IMR-90 (cell line): ENCODE data around the gene ARPP21. TPM values are rescaled to one million over a fixed set of nuclear protein-coding genes. Genes with fewer than 3 reads are reported as not detected.

Experiments used
- ATAC-seq: fragments of 200-7000 bp; cut with Tn5 transposase; 2 replicates; pipeline ENCODE4 v1.9.1; 2020; ENCODE audit warnings: low read depth, mild to moderate bottlenecking, moderate library complexity
- BruUV-seq: library from RNA; stranded (reverse); fragments of 400-500 nt; replicated peaks from 2 replicates; lab custom pipeline; 2021; lab: Mats Ljungman, UMichigan
- CTCF ChIA-PET: fragments of 300-600 bp; formaldehyde crosslinking; extraction: SDS; loops from one replicate; lab custom pipeline; 2021; ENCODE audit warnings: antibody characterized with exemption; lab: Yijun Ruan, JAX
- POLR2A ChIA-PET: fragments of 300-600 bp; sonication (Branson Sonifier 250); formaldehyde crosslinking; loops from one replicate; lab custom pipeline; 2022; ENCODE audit warnings: antibody characterized with exemption; ENCODE audit not compliant: unreplicated experiment; lab: Charles Lee
- DNase-seq: peaks from one replicate; pipeline ENCODE4 v3.0.0; 2013
- H2AFZ ChIP-seq: replicated peaks from 2 replicates; pipeline ENCODE3; 2013; ENCODE audit warnings: low read length, mild to moderate bottlenecking; ENCODE audit not compliant: poor library complexity
- H2AK5ac ChIP-seq: 2 replicates; pipeline ENCODE4 v1.6.1; 2013; ENCODE audit warnings: low read depth, low read length, inconsistent platforms
- H2AK9ac ChIP-seq: replicated peaks from 2 replicates; pipeline ENCODE3; 2013; ENCODE audit warnings: mild to moderate bottlenecking, low read depth, low read length, moderate library complexity; ENCODE audit not compliant: poor library complexity
- H2BK120ac ChIP-seq: 2 replicates; pipeline ENCODE4 v1.6.1; 2013; ENCODE audit warnings: low read depth, low read length, inconsistent platforms
- H2BK15ac ChIP-seq: 3 replicates; pipeline ENCODE4 v1.6.1; 2013; ENCODE audit warnings: low read depth, low read length, inconsistent platforms
- H2BK20ac ChIP-seq: 2 replicates; pipeline ENCODE4 v1.6.1; 2013; ENCODE audit warnings: low read depth, mild to moderate bottlenecking, inconsistent platforms, low read length, moderate library complexity
- H2BK5ac ChIP-seq: 2 replicates; pipeline ENCODE4 v1.6.1; 2013; ENCODE audit warnings: mild to moderate bottlenecking, low read depth, low read length, inconsistent platforms; ENCODE audit not compliant: poor library complexity, severe bottlenecking
- H3K14ac ChIP-seq: replicated peaks from 2 replicates; pipeline ENCODE4 v1.6.1; 2013; ENCODE audit warnings: low read depth, low read length, inconsistent platforms
- H3K18ac ChIP-seq: 2 replicates; pipeline ENCODE4 v1.6.1; 2013; ENCODE audit warnings: low read depth, low read length, control low read depth
- H3K23ac ChIP-seq: 2 replicates; pipeline ENCODE4 v1.6.1; 2013; ENCODE audit warnings: low read depth, low read length, inconsistent platforms
- H3K27ac ChIP-seq: 2 replicates; pipeline ENCODE4 v1.5.1; 2013; ENCODE audit warnings: mild to moderate bottlenecking, control low read depth, low read length; ENCODE audit not compliant: insufficient read depth
- H3K27me3 ChIP-seq: 2 replicates; pipeline ENCODE4 v1.6.1; 2013; ENCODE audit warnings: low read length; ENCODE audit not compliant: control insufficient read depth, insufficient read depth
- H3K36me3 ChIP-seq: 2 replicates; pipeline ENCODE4 v1.6.1; 2013; ENCODE audit warnings: low read length, mixed read lengths; ENCODE audit not compliant: control insufficient read depth, insufficient read depth
- H3K4ac ChIP-seq: 2 replicates; pipeline ENCODE4 v1.6.1; 2013; ENCODE audit warnings: low read depth, low read length, inconsistent platforms
- H3K4me1 ChIP-seq: 2 replicates; pipeline ENCODE4 v1.6.1; 2013; ENCODE audit warnings: low read length, mixed read lengths; ENCODE audit not compliant: control insufficient read depth, insufficient read depth
- H3K4me2 ChIP-seq: 2 replicates; pipeline ENCODE4 v1.6.1; 2013; ENCODE audit warnings: low read depth, mild to moderate bottlenecking, control low read depth, low read length, moderate library complexity
- H3K4me3 ChIP-seq: 2 replicates; pipeline ENCODE4 v1.5.1; 2013; ENCODE audit warnings: low read depth, mild to moderate bottlenecking, control low read depth, low read length, moderate library complexity; ENCODE audit not compliant: insufficient read depth
- H3K56ac ChIP-seq: 2 replicates; pipeline ENCODE4 v1.6.1; 2013; ENCODE audit warnings: low read length, inconsistent platforms; ENCODE audit not compliant: insufficient read depth; ENCODE audit errors: extremely low read depth
- H3K79me1 ChIP-seq, 2 experiments: 2 replicates each; pipeline ENCODE4 v1.6.1; 2013; ENCODE audit warnings: low read length in 2 of 2, inconsistent platforms in 1 of 2, low read depth in 1 of 2
- H3K9ac ChIP-seq: 2 replicates; pipeline ENCODE4 v1.6.1; 2013; ENCODE audit warnings: low read depth, low read length, control low read depth
- H3K9me1 ChIP-seq: 2 replicates; pipeline ENCODE4 v1.6.1; 2013; ENCODE audit warnings: low read length, inconsistent platforms; ENCODE audit not compliant: insufficient read depth
- H3K9me3 ChIP-seq: 2 replicates; pipeline ENCODE4 v1.6.1; 2013; ENCODE audit warnings: low read length; ENCODE audit not compliant: control insufficient read depth, insufficient read depth
- H4K20me1 ChIP-seq: 2 replicates; pipeline ENCODE4 v1.6.1; 2013; ENCODE audit warnings: low read length, inconsistent platforms; ENCODE audit not compliant: insufficient read depth
- H4K5ac ChIP-seq: 2 replicates; pipeline ENCODE4 v1.6.1; 2013; ENCODE audit warnings: mild to moderate bottlenecking, low read depth, low read length, control low read depth
- H4K8ac ChIP-seq, 2 experiments: 2 replicates each; pipeline ENCODE4 v1.6.1; 2013; ENCODE audit warnings: low read depth in 2 of 2, low read length in 2 of 2, control low read depth in 1 of 2, inconsistent platforms in 1 of 2
- H4K91ac ChIP-seq: 2 replicates; pipeline ENCODE4 v1.6.1; 2013; ENCODE audit warnings: low read depth, low read length, inconsistent platforms; ENCODE audit not compliant: insufficient read depth
- CEBPB ChIP-seq: IDR thresholded peaks from 2 replicates; pipeline ENCODE4 v1.6.1; 2012; ENCODE audit warnings: low read depth, low read length, improper control_type of control experiment
- MAZ ChIP-seq: IDR thresholded peaks from 2 replicates; pipeline ENCODE4 v1.6.1; 2012; ENCODE audit warnings: low read depth, mild to moderate bottlenecking, low read length, improper control_type of control experiment, moderate library complexity, borderline replicate concordance
- MXI1 ChIP-seq: IDR thresholded peaks from 2 replicates; pipeline ENCODE4 v1.6.1; 2012; ENCODE audit warnings: low read depth, mild to moderate bottlenecking, low read length, moderate library complexity, borderline replicate concordance
- NFE2L2 ChIP-seq: fragments of 150-350 bp; IDR thresholded peaks from 2 replicates; pipeline ENCODE4 v1.6.1; 2016; ENCODE audit warnings: low read depth, mild to moderate bottlenecking, low read length
- RAD21 ChIP-seq: IDR thresholded peaks from 2 replicates; pipeline ENCODE4 v1.6.1; 2012; ENCODE audit warnings: low read length, improper control_type of control experiment
- RCOR1 ChIP-seq: IDR thresholded peaks from 2 replicates; pipeline ENCODE4 v1.6.1; 2012; ENCODE audit warnings: mild to moderate bottlenecking, low read length, improper control_type of control experiment; ENCODE audit not compliant: insufficient replicate concordance
- SMC3 ChIP-seq: fragments of 150-350 bp; IDR thresholded peaks from 2 replicates; pipeline ENCODE4 v1.6.1; 2016; ENCODE audit warnings: low read depth, mild to moderate bottlenecking, antibody characterized with exemption, low read length, moderate library complexity
- USF2 ChIP-seq: fragments of 150-350 bp; IDR thresholded peaks from 2 replicates; pipeline ENCODE4 v1.6.1; 2017; ENCODE audit warnings: mild to moderate bottlenecking, antibody characterized with exemption, low read length, low read depth
- WGBS, 2 experiments: methylation state at CpG; one replicate each; pipeline versions ENCODE4 v1.1.5 to v1.1.7; 2013; ENCODE audit warnings: missing lambda C conversion rate in 2 of 2; ENCODE audit not compliant: insufficient read length in 1 of 2; ENCODE audit errors: extremely low coverage in 2 of 2; 5-methylcytosine and 5-hydroxymethylcytosine counted together
- dilution Hi-C: fragments of 300-500 bp; cut with HindIII; formaldehyde crosslinking; loops from one replicate; pipeline ENCODE4 v1.14.3; 2018; ENCODE audit warnings: low sequenced_read_pairs; ENCODE audit not compliant: unreplicated experiment
- in situ Hi-C: fragments of 300-500 bp; cut with MboI; formaldehyde crosslinking; loops from 3 replicates; pipeline ENCODE4 v1.14.3; 2019; ENCODE audit warnings: low sequenced_read_pairs, inconsistent platforms, mixed read lengths
- intact Hi-C: fragments of 100-400 bp; cut with micrococcal nuclease; formaldehyde crosslinking; loops from 2 replicates; pipeline ENCODE4 v1.10.0; 2022
- polyA plus RNA-seq, 3 experiments: library from polyadenylated mRNA; depleted of rRNA; stranded (reverse); fragments of >200 nt; gene quantifications; 2 replicates each; pipeline ENCODE4 v1.2.3, GENCODE V29; 2012; ENCODE audit warnings: low replicate concordance in 1 of 3
- total RNA-seq: library from RNA; depleted of rRNA; stranded (reverse); fragments of >200 nt; gene quantifications from 2 replicates; pipeline ENCODE4 v1.2.3, GENCODE V29; 2012

The ARPP21 gene
- total and polyA plus RNA-seq, 2 of the 4 experiments (the other 2 are of a cell fraction) = not detected

- WGBS, 2 experiments = no CpG with 5 or more reads among the region's 1 CpG
Measured at GRCh38 chr3:35675206-35675605, 35.9 kb downstream of the ARPP21 start.

More at GRCh38 chr3:35675206-35675605, 35.9 kb downstream of the ARPP21 start:
- Histone ChIP-seq H3K27me3 (no peaks in the 10 kb centered on the region), H2AK9ac (no peak overlapping the region), H3K27ac (no peak overlapping the region), H3K4ac (no peak overlapping the region), H2AFZ (no peak overlapping the region), H4K5ac (no peak overlapping the region), H3K9me3 (no peaks in the 10 kb centered on the region), H3K18ac (no peak overlapping the region), H2AK5ac (no peak overlapping the region), H3K4me3 (no peak overlapping the region), H3K79me1 (no peaks in the 10 kb centered on the region), H3K23ac (no peak overlapping the region), H3K9me1 (no peaks in the 10 kb centered on the region), H3K36me3 (no peaks in the 10 kb centered on the region), H3K9ac (no peak overlapping the region), H2BK120ac (no peak overlapping the region), H2BK20ac (no peak overlapping the region), H3K14ac (no peak overlapping the region), H2BK15ac (no peak overlapping the region), H4K91ac (no peak overlapping the region), H4K20me1 (no peaks in the 10 kb centered on the region), H4K8ac (no peak overlapping the region), H3K4me2 (no peak overlapping the region), H2BK5ac (no peak overlapping the region), H3K56ac (no peak overlapping the region), H3K4me1 (no peaks in the 10 kb centered on the region)
- TF ChIP-seq MXI1 = no peak
- TF ChIP-seq USF2 = no peak
- TF ChIP-seq RAD21 = no peak
- TF ChIP-seq CEBPB = no peak
- TF ChIP-seq NFE2L2 = no peak
- no peak for TF ChIP-seq MAZ
- no peak for TF ChIP-seq SMC3
- TF ChIP-seq RCOR1 = no peak
- POLR2A ChIA-PET = no interaction called here
- CTCF ChIA-PET = no interaction called here
- dilution Hi-C loops = no loop called here
- BruUV-seq = no TSS peak
- DNase-seq (no peak), ATAC-seq (no peak)
- intact Hi-C loops = no loop called here
- in situ Hi-C loops = no loop called here
